ENCODE results near the gene UROD. TPM values are rescaled to one million over a fixed set of nuclear protein-coding genes. Genes with fewer than 3 reads are reported as not detected.
A peak's percentile ranks its signal among the peaks of the same experiment; 100 is the strongest.

The UROD gene
- total and polyA plus RNA-seq, 8 donors = 13.4 to 132 (median 68.9) TPM

GRCh38 chr1:45005761-45006160 lies 6.3 kb upstream of the UROD start:
- 91 to 98% (median 96%) methylated on average over 6 of the region's 6 CpGs for WGBS, 5 donors
- H3K27ac ChIP-seq = no peak overlapping the region
- no peaks in the 10 kb centered on the region for H3K9me3 ChIP-seq
- intact Hi-C loops (cut with DNase I; ENCODE audit: low total_unique reads) = loop anchor here (10.0 kb wide), 1 partner anchor 171 kb away; no protein-coding TSS in a partner anchor
- DNase-seq = no peak
- no peaks in the 10 kb centered on the region for H3K27me3 ChIP-seq
- peaks cover 16 to 20% (median 17%) of the 10 kb centered on the region in 4 donors for H3K4me1 ChIP-seq
- no peak overlapping the region for H3K4me3 ChIP-seq
- H3K36me3 ChIP-seq = peaks cover 75 to 84% (median 81%) of the 10 kb centered on the region in 4 donors
- TF ChIP-seq EP300 (IDR thresholded peaks at IDR 0.05) = no peak
- no peak for TF ChIP-seq CTCF (IDR thresholded peaks at IDR 0.05)
- TF ChIP-seq POLR2AphosphoS5 (IDR thresholded peaks at IDR 0.05) = no peak
- no peak for TF ChIP-seq POLR2A (IDR thresholded peaks at IDR 0.05)

- 82 to 93% (median 85%) methylated on average over 11 of the region's 11 CpGs for WGBS, 5 donors
- intact Hi-C loops (cut with DNase I; ENCODE audit: low total_unique reads) = loop anchor here (10.0 kb wide), 1 partner anchor 173 kb away; no protein-coding TSS in a partner anchor
- Histone ChIP-seq H3K27me3 (no peaks in the 10 kb centered on the region), H3K36me3 (peaks cover 70 to 74% (median 73%) of the 10 kb centered on the region in 4 donors), H3K27ac (no peak overlapping the region), H3K4me1 (peaks cover 22 to 31% (median 27%) of the 10 kb centered on the region in 4 donors), H3K9me3 (no peaks in the 10 kb centered on the region), H3K4me3 (no peak overlapping the region)
- DNase-seq = no peak
- TF ChIP-seq POLR2A (IDR thresholded peaks at IDR 0.05) (no peak), CTCF (IDR thresholded peaks at IDR 0.05) (no peak), EP300 (IDR thresholded peaks at IDR 0.05) (no peak), POLR2AphosphoS5 (IDR thresholded peaks at IDR 0.05) (no peak)
Measured at GRCh38 chr1:45007311-45007710, 4.7 kb upstream of the UROD start.

GRCh38 chr1:45008076-45008475 lies 4.0 kb upstream of the UROD start:
- TF ChIP-seq EP300 (IDR thresholded peaks at IDR 0.05) = no peak
- intact Hi-C loops (cut with DNase I; ENCODE audit: low total_unique reads) = loop anchor here (10.0 kb wide), 1 partner anchor 173 kb away; no protein-coding TSS in a partner anchor

GRCh38 chr1:45008516-45008915 lies 3.5 kb upstream of the UROD start:
- Histone ChIP-seq H3K27ac (no peak overlapping the region), H3K9me3 (no peaks in the 10 kb centered on the region), H3K4me1 (peaks cover 30 to 43% (median 39%) of the 10 kb centered on the region in 4 donors), H3K27me3 (no peaks in the 10 kb centered on the region), H3K4me3 (no peak overlapping the region), H3K36me3 (peaks cover 58 to 66% (median 63%) of the 10 kb centered on the region in 4 donors)
- TF ChIP-seq CTCF (IDR thresholded peaks at IDR 0.05) (no peak), EP300 (IDR thresholded peaks at IDR 0.05) (no peak), POLR2AphosphoS5 (IDR thresholded peaks at IDR 0.05) (no peak), POLR2A (IDR thresholded peaks at IDR 0.05) (no peak)
- WGBS, 5 donors = 85 to 98% (median 94%) methylated on average over 7 to 12 of the region's 12 CpGs
- intact Hi-C loops (cut with DNase I; ENCODE audit: low total_unique reads) = loop anchor here (10.0 kb wide), 1 partner anchor 174 kb away; no protein-coding TSS in a partner anchor
- DNase-seq = no peak

More at GRCh38 chr1:45008076-45008475, 4.0 kb upstream of the UROD start:
- H3K4me1 ChIP-seq = peaks cover 30 to 39% (median 34%) of the 10 kb centered on the region in 4 donors
- peaks cover 63 to 66% (median 66%) of the 10 kb centered on the region in 4 donors for H3K36me3 ChIP-seq
- 89 to 100% (median 90%) methylated on average over 1 to 3 of the region's 3 CpGs for WGBS, 5 donors
- H3K9me3 ChIP-seq = no peaks in the 10 kb centered on the region
- no peak for DNase-seq
- H3K4me3 ChIP-seq = no peak overlapping the region
- H3K27ac ChIP-seq = no peak overlapping the region
- no peaks in the 10 kb centered on the region for H3K27me3 ChIP-seq

- H3K4me3 ChIP-seq = peak overlapping the region in 3 of 4 donors; percentile 92 to 100 (median 99)
- H3K27ac ChIP-seq = no peak overlapping the region
- H3K27me3 ChIP-seq = no peaks in the 10 kb centered on the region
- H3K36me3 ChIP-seq = peaks cover 50 to 64% (median 62%) of the 10 kb centered on the region in 4 donors
- H3K4me1 ChIP-seq = peaks cover 30 to 52% (median 47%) of the 10 kb centered on the region in 4 donors
- DNase-seq = no peak
- intact Hi-C loops (cut with DNase I; ENCODE audit: low total_unique reads) = loop anchor here (10.0 kb wide), 1 partner anchor 175 kb away; no protein-coding TSS in a partner anchor
- TF ChIP-seq EP300 (IDR thresholded peaks at IDR 0.05) = no peak
- TF ChIP-seq POLR2AphosphoS5 (IDR thresholded peaks at IDR 0.05) = no peak
- no peak for TF ChIP-seq CTCF (IDR thresholded peaks at IDR 0.05)
- TF ChIP-seq POLR2A (IDR thresholded peaks at IDR 0.05) = no peak
- H3K9me3 ChIP-seq = no peaks in the 10 kb centered on the region
- WGBS, 5 donors = 94 to 96% (median 95%) methylated on average over 10 to 11 of the region's 11 CpGs
Measured at GRCh38 chr1:45009296-45009865, 2.7 kb upstream of the UROD start.

Data from stomach (tissue), 9 donors.